GM18909 (cell line): ENCODE data around the gene OR2V1.
"Not testable (repeated sequence)": the region's sequence is repeated elsewhere in the genome, so short reads cannot be mapped to it uniquely, and the experiment has no call there.

Experiments used
- ATAC-seq: cut with Tn5 transposase; IDR thresholded peaks from one replicate; pipeline ENCODE4 v1.9.1; 2021; ENCODE audit warnings: mild to moderate bottlenecking; ENCODE audit not compliant: unreplicated experiment, poor library complexity

OR2V1 gene

DNA sequence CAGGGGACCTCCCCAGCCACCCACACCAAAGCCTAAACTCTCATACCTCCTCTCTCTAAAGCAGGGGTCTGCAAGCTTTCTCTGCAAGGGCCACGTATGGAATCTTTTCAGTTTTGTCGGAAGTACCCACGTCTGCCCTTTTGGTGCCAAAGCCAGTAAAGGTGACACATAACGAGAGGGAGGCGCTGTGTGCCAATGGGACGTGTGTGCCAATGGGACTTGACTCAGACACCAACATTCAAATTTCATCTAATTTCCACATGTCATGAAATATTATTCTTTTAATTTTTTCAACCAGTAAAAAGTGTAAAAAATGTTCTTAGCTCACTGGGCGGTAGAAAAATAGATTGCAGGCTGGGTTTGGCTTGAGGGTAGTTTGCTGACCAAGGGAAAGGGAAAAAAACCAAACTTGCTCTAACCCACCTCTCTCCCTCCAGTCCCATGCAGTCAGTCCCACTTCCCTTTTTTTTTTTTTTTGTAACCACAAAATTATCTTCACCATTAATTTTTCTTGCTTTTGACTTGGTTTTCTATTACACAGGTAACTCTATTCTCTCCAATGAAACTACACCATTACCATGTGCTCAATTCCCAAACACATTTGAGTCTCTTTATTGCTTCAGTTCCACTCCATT, 25.5 kb downstream of the OR2V1 start:
- ATAC-seq = no peak

DNA sequence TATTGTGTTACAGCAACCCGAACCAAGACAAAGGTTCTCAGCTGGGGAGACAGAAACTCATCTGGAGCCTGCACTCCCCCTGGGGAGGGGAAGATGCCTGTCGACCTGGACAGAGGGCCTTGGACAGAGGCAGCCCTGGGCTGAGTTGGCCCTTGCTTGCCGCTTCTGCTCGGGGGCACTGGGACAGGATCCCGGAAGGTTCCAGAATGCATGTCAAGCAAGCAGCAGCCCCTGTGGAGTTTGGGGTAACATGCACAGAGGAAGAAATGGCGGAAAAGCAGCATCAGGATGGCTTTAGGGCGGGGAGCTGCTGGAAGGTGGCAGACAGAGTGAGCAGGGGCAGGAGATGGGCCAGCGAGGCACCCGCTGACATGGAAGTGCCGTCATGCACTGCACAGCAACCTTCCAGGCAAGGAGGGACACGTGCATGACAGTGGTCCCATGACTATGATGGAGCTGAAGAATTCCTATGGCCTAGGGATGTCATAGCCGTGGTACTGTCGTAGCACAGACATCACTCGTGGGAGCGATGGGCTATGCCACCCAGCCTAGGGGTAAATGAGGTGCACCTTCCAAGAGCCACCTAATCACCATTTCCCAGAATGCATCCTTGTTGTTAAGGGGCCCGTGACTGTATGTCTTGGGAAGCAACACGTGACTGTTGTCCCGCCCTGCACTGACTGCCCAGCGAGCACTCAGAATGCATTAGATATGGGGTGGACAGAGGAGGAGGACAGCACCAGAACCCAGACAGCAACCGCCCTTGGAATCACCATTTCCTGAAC, 26.2 kb downstream of the OR2V1 start:
- ATAC-seq = not testable (repeated sequence)

- not testable (repeated sequence) for ATAC-seq
Measured at GRCh38 chr5:181104259-181104568, 26.8 kb downstream of the OR2V1 start.

DNA sequence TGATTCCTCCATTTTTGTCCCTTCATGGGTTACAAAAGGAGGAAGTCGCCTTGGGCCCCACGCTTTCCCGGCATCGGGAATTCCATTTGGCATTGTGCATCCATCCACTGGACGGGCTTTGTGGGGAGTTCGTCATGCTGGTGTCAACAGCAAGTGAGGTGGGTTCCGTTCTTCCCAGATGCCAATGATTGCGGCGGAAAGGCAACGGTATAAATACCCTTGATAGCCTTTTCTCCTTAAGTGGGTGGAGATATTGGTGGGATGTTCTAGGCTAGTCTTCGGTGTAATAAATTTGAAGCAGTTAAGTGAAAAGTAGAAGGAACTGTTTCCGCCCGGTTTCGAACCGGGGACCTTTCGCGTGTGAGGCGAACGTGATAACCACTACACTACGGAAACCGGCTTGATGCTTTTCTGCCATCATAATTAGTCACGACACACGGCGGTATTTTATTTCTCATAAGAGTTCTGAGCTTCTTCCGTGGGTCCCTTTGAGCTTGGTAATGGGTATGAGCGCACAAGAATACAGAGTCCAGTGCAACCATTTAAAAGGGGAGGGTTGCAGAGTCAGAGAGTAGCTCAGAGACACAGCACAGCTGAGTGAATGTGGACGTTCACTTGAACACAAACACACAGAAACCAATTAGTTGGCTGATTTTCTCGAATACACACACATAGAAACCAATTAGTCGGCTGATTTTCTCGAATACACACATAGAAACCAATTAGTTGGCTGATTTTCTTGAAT, 28.9 kb downstream of the OR2V1 start:
- not testable (repeated sequence) for ATAC-seq

DNA sequence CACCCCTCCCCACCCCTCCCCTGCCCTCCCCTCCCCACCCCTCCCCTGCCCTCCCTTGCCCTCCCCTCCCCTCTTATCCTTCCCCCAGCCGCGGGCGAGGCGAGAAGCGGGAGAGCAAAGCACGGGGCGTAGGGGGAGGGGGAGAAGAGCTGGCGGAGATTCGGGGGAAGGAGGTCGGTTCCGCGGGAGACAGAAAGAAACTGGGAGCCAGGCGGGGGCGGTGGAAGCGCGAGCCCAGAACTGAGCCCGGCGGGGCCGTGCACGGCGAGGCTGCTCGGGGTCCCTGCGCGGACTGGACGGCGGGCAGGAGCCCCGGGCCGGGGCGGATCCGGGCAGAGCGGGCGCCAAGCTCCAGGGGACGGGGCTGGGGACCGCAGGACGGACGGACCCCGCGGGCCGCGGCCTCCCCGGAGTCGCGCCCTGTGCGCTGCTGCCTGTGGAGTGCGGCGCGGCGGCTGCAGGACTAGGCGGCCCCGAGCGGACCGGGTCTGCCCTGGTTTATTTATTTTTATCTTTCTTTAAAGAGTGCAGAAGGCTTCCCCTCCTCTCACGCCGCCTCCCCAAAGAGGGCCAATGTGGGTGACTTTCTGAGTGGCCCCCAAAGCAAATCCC, 29.8 kb downstream of the OR2V1 start:
- ATAC-seq = not testable (repeated sequence)

GRCh38 chr5:181100121-181100875, 30.7 kb downstream of the OR2V1 start:
- no peak for ATAC-seq

DNA sequence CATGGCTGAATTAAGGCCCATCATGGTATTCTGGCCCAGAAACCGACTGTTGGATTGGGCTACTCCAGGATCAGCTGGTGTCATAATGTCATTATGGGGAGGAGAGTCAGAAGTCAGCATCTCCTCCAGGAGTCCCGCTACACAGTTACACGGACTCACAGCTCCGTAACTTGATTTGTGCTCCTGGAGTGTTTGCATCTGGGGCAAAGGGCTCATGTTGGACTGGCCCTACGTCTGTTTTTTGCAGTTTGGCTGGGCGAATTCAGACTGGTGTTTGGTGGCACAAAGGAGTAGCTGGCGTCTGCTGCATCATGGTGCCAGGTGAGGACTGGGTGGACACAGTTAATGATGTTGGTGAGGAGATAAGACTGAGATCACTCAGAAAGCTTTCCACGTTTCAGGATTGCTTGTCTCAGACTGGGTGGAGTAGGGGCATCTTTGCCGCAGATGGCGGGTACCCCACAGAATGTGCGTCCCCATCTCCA, 31.3 kb downstream of the OR2V1 start:
- ATAC-seq = no peak

- no peak for ATAC-seq
Measured at GRCh38 chr5:181098762-181099601, 32.0 kb downstream of the OR2V1 start.

DNA sequence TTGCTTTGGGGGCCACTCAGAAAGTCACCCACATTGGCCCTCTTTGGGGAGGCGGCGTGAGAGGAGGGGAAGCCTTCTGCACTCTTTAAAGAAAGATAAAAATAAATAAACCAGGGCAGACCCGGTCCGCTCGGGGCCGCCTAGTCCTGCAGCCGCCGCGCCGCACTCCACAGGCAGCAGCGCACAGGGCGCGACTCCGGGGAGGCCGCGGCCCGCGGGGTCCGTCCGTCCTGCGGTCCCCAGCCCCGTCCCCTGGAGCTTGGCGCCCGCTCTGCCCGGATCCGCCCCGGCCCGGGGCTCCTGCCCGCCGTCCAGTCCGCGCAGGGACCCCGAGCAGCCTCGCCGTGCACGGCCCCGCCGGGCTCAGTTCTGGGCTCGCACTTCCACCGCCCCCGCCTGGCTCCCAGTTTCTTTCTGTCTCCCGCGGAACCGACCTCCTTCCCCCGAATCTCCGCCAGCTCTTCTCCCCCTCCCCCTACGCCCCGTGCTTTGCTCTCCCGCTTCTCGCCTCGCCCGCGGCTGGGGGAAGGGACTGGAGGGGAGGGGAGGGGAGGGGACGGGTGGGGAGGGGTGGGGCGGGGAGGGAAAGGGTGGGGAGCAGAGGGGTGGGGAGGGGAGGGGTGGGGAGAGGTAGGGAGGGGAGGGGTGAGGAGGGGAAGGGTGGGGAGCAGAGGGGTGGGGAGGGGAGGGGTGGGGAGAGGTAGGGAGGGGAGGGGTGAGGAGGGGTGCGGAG, 33.0 kb downstream of the OR2V1 start:
- not testable (repeated sequence) for ATAC-seq

DNA sequence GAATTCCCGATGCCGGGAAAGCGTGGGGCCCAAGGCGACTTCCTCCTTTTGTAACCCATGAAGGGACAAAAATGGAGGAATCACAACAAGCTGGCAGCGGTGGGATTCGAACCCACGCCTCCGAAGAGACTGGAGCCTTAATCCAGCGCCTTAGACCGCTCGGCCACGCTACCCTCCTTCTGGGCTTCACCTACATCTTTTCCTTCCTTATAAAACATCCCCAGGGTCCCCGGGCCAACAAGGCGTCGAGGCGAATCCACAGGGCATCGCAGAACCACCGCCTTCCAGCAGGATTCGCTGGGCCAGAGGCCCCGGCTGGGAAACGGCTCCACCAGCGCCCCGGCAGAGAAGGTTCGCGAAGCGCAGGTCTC, 33.6 kb downstream of the OR2V1 start:
- ATAC-seq = not testable (repeated sequence)

GRCh38 chr5:181096721-181097382, 34.1 kb downstream of the OR2V1 start:
- not testable (repeated sequence) for ATAC-seq

DNA sequence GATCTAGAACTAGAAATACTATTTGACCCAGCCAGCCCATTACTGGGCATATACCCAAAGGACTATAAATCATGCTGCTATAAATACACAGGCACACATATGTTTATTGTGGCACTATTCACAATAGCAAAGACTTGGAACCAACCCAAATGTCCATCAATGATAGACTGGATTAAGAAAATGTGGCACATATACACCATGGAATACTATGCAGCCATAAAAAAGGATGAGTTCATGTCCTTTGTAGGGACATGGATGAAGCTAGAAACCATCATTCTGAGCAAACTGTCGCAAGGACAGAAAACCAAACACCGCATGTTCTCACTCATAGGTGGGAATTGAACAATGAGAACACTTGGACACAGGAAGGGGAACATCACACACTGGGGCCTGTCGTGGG, 35.8 kb downstream of the OR2V1 start:
- ATAC-seq = not testable (repeated sequence)

- ATAC-seq = no peak
Measured at GRCh38 chr5:181092428-181092827, 38.5 kb downstream of the OR2V1 start.

DNA sequence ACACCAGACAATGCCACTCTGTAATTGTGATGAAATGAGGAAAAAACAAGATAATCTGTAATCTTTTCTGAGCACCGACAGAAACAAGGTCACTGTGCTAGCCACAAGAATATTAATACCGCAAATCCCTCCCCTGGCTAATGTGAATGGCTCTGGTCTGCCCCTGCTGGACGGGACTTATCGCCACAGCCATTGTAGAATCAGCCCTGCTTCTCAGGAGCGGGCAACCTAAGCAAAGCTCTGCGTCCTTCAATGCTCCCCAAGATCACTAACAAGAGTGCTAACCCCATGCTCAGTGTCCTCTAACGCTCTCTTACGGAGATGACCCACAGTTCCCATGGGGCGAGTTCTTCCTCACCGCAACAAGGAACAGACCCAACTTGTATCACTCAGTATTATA, 42.7 kb downstream of the OR2V1 start:
- ATAC-seq = no peak

DNA sequence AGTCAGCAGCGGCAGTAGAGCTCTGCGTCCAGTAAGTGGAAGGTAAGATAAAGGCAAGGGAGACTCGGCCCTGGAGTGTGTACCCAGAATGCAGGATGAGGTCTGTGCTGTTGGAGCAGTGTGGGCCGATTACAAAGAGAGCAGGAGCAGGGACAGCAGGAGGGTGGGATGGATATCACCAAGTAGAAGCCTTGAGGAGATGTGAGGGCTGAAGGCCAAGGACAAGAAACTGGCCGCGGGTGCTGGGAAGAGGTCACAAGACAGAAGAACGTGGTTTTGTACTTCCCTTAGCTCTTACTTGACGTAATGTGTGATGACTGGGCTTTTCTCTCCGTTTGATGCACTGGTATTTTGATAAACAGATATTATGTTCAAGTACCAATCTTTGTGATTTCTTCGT, 43.7 kb downstream of the OR2V1 start:
- ATAC-seq = no peak

DNA sequence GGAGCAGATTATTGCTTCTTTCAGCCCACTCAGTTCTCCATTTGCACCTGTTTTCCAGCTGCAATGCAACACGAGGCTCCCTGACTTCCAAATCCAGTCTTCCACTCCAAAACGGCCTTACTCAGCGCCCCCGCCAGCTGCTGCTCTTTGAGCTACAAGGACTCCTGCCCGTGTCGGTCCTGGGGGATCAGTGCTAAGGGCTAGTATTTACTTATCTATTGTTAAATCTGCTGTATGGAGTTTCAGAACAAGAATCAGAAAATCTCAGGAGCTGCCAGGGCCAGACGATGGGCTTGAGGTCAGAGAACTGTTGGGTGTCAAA, 44.1 kb downstream of the OR2V1 start:
- no peak for ATAC-seq

DNA sequence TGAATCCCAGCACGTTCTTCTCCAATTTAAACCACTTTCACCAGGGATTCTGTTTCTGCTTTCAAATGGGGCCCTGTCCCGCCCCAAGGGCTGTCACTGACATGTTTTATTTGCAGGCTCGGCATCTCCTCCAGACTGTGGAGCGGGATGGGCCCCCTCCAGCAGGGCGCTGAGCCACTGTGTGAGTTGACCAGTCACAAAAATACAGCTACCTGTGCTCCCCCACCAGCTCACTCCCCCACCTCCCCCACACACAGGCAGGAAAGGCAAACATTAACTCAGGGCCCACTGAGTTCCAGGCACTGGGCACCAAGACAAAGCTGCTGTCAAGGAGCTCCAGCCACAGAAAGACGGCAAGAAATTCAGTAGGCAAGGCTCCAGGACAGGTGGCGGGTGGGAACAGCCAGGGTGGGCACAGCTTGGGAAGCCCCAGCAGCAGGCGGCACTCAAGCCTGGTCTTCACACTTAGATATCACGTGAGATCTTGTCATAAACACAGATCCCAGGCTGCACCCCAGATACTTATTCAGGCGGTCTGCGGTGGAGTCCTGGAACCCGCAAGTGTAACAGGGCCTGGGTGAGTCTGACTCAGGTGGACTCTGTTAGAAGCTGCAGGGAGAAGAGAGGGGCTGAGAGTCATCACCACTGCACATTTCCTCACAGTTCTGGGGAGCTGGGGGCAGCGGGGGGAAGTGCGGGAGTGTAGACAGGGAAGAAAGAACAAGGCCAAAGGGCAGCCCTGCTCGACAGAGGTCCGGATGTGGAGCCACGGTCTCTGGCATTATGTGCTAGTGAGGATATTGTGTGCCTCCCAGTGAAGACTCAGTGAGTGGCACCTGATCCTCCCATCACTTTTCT, 44.7 kb downstream of the OR2V1 start:
- no peak for ATAC-seq
